ENCODE results near the gene DUSP5. TPM values are rescaled to one million over a fixed set of nuclear protein-coding genes. Genes with fewer than 3 reads are reported as not detected.
"Not testable (repeated sequence)": the region's sequence is repeated elsewhere in the genome, so short reads cannot be mapped to it uniquely, and the experiment has no call there.

DUSP5 gene
- total RNA-seq, 1 donor from 2014 or later, result 15.0 TPM

DNA sequence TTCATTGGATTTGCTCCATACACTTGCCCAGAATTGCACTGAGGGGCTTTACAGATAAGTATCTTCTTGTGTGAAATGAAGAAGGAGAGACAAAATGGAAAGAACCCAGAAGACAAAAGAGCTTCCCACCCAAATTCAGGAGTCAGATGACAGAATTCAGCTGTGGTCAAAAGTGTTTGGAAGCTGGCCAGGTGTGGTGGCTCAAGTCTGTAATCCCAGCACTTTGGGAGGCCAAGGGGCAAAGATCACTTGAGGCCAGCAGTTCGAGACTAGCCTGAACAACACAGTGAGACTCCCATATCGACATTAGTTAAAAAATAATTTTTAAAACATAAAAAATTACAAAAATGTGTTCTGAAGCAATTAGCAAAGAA, 27.1 kb downstream of the DUSP5 start:
- no peaks in the 10 kb centered on the region for H3K9me3 ChIP-seq (replicated peaks)
- H3K27ac ChIP-seq (replicated peaks), result no peak overlapping the region
- H3K27me3 ChIP-seq (ENCODE audit: low read depth), result no peaks in the 10 kb centered on the region
- intact Hi-C loops (cut with micrococcal nuclease), result no loop called here
- TF ChIP-seq, protein P1, sequence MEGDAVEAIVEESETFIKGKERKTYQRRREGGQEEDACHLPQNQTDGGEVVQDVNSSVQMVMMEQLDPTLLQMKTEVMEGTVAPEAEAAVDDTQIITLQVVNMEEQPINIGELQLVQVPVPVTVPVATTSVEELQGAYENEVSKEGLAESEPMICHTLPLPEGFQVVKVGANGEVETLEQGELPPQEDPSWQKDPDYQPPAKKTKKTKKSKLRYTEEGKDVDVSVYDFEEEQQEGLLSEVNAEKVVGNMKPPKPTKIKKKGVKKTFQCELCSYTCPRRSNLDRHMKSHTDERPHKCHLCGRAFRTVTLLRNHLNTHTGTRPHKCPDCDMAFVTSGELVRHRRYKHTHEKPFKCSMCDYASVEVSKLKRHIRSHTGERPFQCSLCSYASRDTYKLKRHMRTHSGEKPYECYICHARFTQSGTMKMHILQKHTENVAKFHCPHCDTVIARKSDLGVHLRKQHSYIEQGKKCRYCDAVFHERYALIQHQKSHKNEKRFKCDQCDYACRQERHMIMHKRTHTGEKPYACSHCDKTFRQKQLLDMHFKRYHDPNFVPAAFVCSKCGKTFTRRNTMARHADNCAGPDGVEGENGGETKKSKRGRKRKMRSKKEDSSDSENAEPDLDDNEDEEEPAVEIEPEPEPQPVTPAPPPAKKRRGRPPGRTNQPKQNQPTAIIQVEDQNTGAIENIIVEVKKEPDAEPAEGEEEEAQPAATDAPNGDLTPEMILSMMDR (IDR thresholded peaks at IDR 0.05; ENCODE audit: borderline replicate concordance), result no peak
- DNase-seq, result no peak
- no peak overlapping the region for H3K4me3 ChIP-seq
- peaks cover under 1% of the 10 kb centered on the region for H3K4me1 ChIP-seq
- no peaks in the 10 kb centered on the region for H3K36me3 ChIP-seq

DNA sequence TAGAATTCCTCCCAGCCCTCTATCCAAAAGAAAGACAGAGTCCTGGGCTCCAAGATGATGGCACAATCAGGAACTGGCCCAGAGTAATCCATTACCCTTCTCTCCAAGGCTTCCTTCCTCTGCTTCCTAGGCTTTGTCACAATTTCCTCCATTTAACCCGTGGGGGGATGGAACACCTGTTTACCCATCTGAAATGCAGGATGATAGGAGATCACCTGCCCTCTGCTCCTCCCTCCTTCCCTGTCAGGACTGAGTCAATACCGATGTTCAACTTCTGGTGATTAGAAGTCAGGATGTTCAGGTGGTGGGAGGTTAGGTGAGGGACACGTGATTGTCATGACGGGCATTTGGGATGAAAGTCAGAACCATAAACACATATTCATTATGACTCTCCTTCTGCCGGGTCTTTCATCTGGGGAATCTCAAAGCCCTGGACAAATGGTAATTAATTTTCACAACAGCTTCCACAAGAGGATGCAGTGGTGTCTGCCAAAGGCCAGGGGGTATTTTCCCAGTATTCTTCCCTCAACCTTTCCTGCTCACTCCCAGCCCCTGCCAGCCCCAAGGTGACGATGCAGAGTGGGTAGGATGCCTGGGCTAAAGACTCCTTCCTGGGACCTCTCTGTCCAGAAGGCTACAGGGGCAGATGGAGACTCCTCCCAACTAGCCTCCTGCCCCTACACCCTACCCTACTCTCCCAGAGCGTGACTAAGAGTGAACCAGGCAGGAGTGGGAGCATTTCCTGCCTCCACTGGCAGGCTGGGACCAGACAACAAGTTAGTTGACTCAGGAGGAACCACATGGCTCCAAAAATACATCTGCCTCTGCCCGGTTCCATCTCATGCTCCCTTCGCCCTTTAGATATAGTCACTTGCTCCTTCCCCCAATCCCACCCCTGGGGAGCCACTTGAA, 27.9 kb downstream of the DUSP5 start:
- Histone ChIP-seq H3K9me3 (replicated peaks) (no peaks in the 10 kb centered on the region), H3K27ac (replicated peaks) (no peak overlapping the region), H3K4me1 (peaks cover 8% of the 10 kb centered on the region), H3K4me3 (no peak overlapping the region), H3K27me3 (ENCODE audit: low read depth) (no peaks in the 10 kb centered on the region), H3K36me3 (no peaks in the 10 kb centered on the region)
- TF ChIP-seq, protein P1 (IDR thresholded peaks at IDR 0.05; ENCODE audit: borderline replicate concordance), result no peak
- intact Hi-C loops (cut with micrococcal nuclease), result no loop called here
- DNase-seq, result no peak

DNA sequence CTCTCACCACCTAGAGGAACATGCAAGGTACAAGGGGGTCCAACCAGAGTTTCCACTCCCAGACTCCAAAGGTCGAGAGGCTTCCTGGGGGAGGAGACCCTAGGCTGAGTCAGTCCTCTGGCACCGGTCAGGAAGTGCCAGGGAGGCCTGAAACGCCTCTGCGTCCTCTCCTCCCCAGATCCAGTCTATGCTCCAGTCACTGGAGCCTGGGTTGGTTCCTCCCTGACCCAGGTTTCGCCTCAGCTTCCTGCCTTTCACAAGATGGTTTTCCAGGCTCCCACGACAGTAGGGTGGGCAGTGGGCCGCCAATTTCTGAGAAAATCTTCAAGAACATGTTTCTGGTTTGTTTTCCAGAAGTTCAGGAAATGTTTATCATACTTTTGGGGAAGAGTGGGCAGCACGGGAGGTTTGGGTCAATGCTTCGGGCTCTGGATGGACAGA, 30.0 kb downstream of the DUSP5 start:
- Histone ChIP-seq H3K4me1 (peaks cover 8% of the 10 kb centered on the region), H3K27ac (replicated peaks) (no peak overlapping the region), H3K36me3 (no peaks in the 10 kb centered on the region), H3K9me3 (replicated peaks) (no peaks in the 10 kb centered on the region), H3K4me3 (no peak overlapping the region), H3K27me3 (ENCODE audit: low read depth) (no peaks in the 10 kb centered on the region)
- intact Hi-C loops (cut with micrococcal nuclease), result no loop called here
- TF ChIP-seq, protein P1 (IDR thresholded peaks at IDR 0.05; ENCODE audit: borderline replicate concordance), result no peak
- no peak for DNase-seq

DNA sequence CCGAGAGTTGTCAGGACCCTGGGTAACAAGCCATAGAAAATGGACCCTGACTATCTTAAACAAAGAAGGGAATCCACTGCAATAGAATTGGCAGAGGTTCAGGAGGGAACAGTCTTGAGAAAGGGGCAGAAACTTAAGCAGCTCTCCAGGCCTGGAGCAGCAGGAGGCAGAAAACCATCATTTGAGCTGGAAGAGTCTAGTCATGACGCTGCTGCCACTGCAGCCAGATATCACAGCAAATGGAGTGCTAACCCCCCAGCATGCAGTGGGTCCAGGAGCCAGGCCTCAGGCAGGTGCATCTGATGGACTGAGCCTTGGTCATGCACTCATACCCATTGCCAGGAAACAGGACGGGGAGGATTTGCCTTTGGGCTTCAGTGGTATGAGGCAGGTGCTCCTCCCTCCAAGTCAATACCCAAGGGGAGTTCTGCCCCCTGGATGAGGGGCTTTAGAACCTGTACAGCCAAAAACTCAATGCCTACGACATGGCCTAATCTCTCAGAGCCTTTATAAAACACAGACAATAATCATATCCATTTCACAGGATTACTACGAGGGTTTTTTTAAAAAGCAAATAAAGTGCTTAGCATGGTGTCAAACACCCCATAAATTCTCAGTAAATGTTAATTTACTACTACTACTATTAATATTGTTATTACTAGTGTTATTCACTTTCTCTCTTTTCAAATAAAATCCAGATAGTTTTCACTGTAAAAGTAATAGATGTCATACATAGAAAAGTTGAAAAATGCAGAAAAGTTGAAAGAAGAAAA, 30.7 kb downstream of the DUSP5 start:
- DNase-seq, result no peak
- intact Hi-C loops (cut with micrococcal nuclease), result no loop called here
- Histone ChIP-seq H3K4me1 (peaks cover 8% of the 10 kb centered on the region), H3K9me3 (replicated peaks) (no peaks in the 10 kb centered on the region), H3K27me3 (ENCODE audit: low read depth) (no peaks in the 10 kb centered on the region), H3K4me3 (no peak overlapping the region), H3K27ac (replicated peaks) (no peak overlapping the region), H3K36me3 (no peaks in the 10 kb centered on the region)
- TF ChIP-seq, protein P1 (IDR thresholded peaks at IDR 0.05; ENCODE audit: borderline replicate concordance), result no peak

DNA sequence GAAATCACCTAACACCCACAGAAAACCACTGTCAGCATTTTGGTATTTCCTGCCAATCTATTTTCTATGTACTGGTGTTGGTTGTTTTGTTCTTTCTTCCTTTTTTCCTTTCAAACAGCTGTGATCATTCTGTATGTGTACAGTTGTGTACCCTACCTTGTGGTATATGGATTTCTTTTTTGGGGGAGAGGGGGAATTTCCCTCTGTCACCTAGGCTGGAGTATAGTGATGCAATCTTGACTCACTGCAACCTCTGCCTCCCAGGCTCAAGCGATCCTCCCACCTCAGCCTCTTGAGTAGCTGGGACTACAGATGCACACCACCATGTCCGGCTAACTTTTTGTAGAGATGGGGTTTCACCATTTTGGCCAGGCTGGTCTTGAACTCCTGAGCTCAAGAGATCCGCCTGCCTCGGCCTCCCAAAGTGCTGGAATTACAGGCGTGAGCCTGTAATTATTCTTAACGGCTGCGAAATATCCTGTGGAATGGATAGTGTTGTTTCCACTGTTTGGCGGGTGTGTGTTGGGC, 31.4 kb downstream of the DUSP5 start:
- DNase-seq, result not testable (repeated sequence)

More for the DNA sequence above, 31.4 kb downstream of the DUSP5 start:
- H3K27ac ChIP-seq (replicated peaks); H3K4me3 ChIP-seq; H3K9me3 ChIP-seq (replicated peaks); H3K36me3 ChIP-seq; H3K27me3 ChIP-seq (ENCODE audit: low read depth); intact Hi-C loops (cut with micrococcal nuclease); H3K4me1 ChIP-seq: not testable (repeated sequence)
